GM19043 (cell line): ENCODE data around the gene TMTC2.

Experiments used
- ATAC-seq: cut with Tn5 transposase; IDR thresholded peaks from one replicate; pipeline ENCODE4 v1.9.1; 2021; ENCODE audit warnings: low read depth; ENCODE audit not compliant: unreplicated experiment

The TMTC2 gene

DNA sequence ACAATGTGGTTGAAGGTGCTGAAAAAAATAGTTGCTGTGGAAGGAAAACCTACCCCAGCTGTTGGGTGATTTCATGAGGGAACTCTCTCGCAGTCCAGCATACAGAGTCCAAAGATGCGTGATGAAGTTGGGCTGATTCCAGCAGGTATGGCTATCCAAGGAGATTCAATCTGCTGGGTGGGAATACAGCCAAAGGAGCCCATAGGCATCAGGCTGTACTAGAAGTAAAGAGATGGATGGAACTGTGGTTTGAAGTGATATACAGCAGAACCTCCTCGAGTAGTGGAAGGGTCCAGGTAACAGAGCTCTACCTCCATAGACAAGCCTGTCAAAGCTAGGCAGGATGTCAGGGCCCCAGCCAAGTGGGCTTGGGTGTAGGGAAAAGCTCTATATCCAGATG, 11.5 kb upstream of the TMTC2 start:
- ATAC-seq, result no peak

DNA sequence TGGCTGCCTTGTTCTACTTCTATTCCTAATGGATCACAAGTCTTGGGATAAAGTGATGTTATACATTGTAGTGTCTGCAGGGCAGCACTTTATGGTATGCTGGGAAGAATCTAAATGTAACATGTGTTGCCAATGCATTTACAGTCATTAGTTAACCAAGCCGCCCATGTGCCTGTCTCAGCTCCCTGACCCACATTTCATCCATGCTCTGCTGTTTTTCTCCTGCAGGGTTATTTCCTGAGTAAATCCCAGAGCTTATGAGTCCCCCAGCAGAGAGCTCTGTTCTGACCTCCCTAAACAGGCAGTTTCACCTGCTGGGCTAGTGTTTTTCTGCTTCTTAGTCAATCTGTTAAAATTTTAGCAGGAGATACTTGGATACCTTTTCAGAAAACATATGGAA, 4.4 kb upstream of the TMTC2 start:
- ATAC-seq, result no peak

DNA sequence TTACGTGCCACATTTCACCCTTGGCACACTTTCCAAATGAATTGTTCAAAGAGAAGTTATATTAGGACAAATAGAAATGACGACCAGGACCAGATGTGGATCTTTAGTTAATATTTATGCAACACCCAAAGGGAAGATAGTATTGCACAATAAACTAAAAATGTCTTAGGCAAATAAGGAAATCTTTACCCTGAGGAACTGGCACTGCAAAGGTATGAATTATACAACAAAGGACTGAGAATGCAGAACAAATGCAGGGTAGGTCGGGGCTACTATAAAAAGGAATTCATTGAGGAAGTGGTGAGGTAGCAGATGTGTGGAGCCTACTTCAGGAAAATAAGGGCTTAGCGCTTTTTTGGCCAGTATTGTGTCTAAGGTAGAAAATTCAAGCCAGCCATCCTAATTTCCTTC, 3.9 kb upstream of the TMTC2 start:
- no peak for ATAC-seq

DNA sequence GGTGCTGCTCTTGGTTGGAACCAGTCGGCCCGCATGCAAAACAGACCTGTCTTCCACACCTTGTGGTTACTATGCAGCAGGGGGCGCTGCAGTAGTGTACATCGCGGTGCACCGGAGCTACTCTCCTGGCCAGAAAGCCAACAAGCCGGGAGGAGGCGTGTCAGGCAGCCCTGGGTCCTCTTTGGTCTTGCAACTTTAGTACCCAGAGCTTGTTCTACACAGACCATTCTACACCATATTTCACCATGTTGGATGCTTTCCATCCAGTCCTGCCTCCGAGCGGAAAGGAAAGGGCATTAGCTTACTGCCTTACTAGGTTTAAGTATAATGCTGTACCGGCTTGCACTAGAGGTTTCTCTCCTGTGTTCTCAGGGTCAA, 927 bp upstream of the TMTC2 start:
- peak; percentile 54 for ATAC-seq

DNA sequence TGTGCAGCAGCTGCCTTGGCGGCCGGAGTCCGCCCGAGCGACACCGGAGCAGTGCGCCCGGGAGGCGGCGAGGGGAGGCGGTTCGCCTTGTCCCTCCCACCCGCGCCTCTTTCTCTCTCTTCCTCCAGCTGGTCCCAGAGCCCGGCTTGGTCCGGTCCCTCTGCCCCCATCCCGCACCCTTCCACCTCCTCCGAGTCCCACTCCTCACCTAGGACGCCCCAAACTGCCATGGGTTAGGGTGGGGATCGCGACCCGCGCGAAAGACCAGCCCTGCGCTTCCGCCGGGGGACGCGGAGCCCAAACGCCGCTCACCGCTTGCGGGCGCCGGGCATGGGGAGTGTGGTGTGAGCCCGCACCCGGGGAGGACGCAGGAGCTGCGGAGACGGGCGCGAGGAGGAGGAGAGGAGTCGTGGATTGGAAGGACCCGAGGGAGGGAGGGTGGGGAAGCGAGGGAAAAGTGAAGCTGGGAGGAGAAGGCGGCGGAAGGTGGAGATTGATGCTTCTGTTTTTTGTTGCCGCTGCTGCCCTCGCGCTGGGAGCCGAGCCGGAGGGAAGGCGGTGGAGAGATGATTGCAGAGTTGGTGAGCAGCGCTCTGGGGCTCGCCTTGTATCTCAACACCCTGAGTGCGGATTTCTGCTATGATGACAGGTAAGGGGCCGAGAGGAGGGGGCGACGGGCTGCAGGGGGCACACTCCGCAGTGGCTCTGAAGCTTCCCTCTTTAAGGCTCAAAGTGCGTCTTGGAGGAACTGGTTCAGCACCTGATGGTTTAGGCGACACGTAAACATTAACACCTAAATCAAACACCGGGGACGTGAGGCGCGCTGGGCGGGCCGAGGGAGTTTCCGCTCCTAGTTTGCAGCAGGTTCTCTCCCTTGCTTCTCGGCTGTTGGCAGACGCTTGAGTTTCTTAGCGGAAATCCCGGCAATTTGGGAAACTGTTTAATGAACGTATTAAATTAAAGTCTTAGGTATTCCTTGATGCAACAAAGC, 610 bp downstream of the TMTC2 start:
- ATAC-seq, result peak; percentile 30

DNA sequence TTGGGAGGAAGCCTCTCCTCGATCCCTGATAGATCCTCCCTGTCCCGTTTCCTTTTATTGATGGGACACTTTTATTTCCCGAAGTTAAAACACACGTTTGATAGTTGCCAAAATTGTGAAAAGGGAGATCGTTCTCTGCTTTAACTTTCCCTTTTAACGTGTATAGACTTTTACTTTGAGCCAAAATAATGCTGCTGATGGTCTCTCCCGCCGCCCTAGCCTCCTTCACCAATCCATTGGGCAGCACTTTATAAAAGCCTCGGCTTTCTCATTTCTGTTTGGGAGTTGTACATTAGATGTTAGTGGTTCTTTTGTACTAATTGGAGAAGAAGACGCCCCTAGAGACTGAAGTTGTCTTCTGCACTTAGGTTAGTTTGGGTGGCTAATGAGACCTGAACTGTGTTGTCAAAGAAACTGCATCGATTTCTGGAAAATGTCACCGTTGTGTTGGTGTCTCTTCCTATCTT, 1.4 kb downstream of the TMTC2 start:
- ATAC-seq, result no peak

DNA sequence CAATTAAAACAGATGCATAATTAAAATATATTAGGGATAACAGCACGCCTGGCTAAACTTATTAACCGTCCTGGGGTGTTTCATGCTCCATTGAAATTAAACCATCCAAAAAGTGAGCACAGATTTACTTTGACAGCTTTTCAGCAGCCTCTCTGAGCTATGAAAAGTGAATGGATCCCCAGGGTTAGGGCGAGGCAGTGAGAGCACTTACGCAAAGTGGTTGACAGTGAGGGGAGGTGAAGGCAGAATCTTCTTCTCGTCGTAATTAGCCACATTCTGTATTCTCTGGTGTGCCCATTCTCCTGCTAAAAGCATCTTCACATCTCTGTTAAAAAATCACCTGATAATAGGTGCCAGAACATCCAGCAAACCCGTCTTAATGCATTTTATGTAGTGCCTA, 1.9 kb downstream of the TMTC2 start:
- ATAC-seq, result no peak

DNA sequence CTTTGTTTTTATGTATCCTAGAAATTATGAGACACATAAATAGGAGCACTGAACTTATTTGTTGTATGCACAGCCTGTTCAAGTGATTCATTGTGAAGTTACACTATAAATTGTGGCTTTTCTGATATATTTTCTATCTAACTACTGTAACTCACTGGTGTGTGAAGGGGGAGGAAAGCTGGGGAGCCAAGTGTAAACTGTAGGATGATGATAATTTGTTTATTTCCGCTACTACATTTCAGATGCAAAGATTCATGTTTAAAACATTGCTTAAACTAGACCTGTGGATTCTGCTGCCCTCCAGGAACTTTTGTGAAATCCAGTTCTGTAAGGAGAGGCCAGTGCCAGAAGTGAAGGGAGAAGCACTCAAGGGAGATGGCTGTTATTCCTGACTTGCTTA, 3.3 kb downstream of the TMTC2 start:
- ATAC-seq, result no peak

DNA sequence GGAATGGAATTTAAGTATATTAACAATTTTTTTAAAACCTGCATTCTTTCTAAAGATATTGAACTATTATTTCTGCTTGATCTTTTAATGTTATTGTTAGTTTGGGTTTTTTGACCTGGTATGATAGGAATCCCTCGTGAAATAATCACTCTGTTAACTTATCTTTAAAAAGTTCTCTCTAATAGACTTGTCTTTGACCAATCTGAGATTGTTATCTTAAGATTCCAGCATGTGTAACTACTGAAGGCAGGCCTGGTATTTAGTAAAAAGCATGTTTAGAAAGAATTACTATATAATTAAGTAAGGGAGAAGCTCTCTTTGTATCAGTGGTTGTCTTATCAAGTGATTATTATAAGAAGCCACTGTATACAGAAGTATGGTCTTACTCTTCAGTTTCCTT, 4.8 kb downstream of the TMTC2 start:
- ATAC-seq, result no peak

DNA sequence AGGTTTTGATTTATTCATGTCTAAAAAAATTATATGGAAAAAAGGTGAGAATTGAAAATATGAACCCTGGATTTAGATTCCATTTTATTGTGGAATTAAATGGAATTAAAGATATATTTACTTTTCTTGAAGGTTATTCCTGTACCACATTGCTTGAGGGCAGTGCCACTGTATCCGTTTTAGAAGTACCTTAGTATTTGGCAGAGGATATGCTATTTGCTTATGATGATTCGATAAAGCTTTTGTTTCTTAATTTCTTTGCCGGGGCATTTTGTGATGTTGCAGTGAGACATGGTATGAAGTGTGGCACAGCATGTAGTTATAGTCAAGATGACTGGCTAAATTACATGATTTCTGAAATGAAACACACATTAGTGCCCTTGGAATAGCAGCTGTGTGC, 7.6 kb downstream of the TMTC2 start:
- ATAC-seq, result no peak

DNA sequence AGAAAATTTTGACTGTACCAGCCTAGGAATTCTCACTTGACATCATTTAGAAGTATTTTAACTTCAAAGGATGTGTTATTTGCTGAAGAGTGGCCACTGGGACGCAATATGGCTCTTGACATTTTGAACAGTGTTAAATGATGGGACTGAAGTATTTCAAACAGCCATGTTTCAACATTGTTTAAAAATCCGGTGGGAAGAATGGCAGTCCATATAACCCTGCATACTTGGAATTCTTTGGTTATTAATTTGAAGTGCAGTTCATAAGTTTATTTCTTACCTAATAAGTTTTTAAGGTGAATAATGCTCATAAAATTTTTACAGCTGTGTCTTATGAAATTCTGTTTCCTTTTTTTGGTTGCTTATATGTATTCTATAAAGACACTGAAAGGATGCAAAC, 8.3 kb downstream of the TMTC2 start:
- ATAC-seq, result no peak

DNA sequence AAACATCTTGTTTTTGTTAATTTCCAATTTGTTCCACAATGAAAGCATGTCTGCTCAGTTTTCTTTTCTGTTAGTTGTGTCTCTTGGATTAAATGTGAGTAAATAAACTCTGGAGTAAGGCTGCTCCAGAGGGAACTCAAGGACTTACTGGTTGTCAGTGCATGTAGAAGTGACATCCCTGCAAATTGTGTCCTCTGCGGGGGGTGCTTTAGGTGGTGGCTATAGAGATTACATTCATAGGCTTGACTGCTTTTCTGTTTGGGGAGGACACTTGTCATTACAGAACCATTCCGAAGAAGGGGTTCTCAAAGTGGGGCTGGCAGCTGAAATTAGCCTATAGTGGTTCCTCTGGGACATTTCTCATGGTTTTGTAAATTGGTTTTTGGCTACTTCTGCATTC, 8.8 kb downstream of the TMTC2 start:
- no peak for ATAC-seq

DNA sequence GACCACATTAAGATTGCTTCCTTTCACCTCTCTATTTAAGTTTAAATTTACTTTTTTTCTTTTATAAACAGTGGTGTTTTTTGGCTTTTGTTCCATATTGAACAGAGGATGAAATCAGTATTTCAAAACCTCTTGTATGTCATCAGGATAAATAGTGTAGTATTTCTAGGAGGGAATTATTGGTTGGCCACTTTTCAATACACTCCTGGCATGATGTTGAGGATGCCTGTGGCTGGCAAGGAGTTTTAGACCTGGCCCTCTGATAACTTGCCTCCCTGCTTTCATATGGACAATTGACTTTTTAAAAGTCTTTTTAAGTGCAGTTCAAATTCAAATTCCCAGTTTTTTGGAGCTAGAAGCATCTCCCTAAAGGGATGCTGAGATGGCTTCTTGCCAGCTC, 9.8 kb downstream of the TMTC2 start:
- ATAC-seq, result no peak

DNA sequence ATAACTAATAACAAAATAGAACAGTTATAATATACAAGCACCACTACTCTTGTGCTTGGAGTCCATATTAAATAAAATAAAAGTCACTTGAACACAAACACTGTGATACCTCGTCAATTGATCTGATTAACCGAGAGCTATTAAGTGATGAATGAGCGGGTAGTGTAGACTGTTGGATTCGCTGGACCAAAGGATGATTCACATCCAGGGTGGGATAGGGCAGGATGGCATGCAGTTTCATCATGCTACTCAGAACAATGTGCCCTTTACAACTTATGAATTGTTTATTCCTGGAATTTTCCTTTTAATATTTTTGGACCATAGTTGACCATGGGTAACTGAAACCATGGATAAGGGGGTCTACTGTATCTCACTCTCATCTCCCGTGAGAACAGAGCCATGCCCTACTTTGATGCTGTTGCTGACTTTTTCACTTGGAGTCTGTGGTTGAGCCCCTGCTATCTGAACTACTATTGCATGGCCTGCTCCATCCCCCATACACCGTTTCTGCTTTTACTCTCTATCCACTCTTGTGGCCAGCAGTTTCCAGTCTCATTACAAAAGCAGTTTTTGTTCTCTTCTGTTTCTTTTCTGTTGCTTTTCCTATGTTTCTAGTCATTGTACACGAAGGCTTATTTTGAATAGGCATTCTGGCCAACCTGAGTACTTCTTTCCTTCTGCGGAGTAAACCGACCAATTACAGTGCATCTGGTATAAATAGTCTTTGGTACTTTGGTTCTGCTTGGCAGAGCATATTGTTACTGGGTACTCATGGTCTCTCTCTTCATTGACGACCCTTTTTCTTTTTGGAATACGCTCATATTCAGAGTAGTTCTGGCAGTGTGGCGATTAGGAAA, 12.2 kb downstream of the TMTC2 start:
- ATAC-seq, result no peak

DNA sequence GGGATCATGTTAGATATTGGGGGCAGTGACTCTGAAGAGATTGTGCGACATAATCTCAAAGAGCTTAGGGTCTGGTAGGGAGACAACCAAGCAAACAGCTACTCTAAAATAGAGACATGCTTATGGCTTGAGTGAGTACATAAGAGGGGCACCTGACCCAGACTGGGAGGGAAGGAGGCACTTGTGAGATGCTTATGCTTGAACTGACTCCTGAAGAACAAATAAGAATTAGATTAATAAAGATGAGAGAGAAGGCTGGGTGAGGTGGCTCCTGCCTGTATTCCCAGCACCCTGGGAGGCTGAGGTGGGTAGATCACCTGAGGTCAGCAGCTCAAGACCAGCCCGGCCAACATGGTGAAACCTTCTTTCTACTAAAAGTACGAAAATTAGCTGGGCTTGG, 19.1 kb downstream of the TMTC2 start:
- ATAC-seq, result no peak

DNA sequence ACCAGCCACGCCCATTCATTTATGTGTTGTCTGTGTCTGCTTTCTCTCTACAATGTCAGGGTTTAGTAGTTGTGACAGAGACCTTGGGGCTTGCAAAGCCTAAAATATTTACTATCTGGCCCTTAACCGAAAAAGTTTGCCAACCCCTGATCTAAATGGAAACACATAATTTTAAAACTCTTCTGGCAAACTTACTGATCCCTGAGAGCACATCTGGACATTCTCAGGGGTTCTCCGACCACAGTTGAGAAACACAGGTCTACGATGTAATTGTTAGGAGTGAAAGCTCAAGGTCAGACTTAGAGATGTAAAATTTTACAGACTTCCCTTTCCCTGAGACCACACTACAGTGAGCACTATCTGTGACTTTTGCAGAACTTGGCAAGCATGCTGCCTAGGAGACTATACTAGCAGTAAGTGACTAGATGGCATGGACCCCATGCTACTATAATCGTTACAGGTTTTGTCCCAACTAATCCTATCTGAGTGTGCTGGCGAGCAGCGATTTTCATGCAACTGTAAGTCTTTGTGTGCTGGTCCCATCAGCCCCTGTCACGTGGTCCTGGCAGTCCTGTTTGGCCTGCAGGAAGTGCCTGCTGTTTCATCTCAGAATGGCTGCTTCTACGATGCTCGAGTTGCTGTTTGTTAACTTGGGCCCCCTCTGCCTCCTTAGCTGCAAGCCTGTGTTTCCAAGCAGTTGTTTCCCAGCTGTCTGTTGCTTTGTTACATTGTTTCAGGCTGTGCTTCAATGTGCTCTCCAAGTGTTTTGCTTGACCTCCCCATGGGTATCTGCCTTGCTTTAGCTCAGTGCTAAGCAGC, 21.6 kb downstream of the TMTC2 start:
- no peak for ATAC-seq

DNA sequence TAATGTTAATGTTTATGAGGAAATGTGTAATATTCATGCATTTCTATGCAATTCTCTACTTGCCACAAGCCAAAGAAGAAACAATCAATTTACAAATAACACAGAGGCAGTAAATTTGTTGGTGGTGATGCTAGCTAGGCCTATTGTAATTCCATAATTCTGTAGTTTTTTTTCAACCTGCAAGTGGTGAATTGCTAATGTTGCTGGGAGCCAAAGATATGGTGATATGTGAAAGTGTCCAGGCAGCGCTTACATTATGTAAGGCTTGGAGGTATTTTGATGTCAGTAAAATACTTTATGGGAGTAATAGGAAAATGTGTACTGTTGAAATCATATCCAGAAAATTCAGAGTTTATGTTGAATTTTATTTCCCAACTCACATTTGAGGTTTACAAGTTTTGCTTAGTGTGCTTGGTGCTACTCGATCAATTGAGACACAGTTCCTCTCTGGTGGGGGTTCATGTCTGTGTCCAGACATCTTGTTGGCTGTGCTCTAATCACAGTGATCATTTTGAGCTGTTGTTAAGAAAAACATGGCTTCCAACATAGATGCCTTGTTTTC, 23.2 kb downstream of the TMTC2 start:
- no peak for ATAC-seq

DNA sequence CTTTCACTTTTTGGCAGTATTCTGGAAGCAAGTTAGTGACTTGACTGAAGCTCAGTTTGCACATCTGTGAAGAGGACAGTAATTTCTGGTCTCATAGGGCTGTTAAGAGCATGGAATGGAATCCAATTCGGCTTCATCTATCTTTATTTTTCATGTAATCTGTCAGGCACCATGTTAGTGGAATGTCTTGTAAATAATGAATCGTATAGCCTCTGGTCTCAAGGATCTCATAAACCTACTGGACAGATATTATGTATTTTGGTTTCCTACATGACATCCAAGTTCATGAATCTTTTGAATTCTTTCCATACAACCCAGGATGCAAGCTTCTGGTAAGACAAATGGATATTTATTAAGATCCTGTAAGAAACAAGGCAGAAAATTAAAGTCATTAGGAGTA, 24.0 kb downstream of the TMTC2 start:
- no peak for ATAC-seq

DNA sequence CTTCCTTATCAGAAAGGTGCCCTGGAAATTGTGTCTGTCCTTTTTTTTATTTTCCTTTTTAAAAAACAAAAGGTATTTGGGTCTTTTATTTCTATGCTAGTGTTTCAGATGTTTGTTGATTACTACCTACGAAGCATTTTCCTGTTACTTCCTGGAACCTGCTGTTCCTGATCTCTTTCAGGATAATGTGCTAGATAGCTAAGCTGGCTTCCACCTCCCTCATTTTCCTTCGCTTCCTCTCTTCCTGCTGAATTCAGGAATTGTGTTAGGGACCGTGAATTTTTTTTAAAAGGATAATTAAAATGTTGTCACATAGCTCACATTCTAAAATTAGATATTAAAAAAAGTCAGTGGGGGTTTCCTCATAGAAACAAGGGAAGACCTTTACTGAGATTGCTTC, 27.7 kb downstream of the TMTC2 start:
- no peak for ATAC-seq

DNA sequence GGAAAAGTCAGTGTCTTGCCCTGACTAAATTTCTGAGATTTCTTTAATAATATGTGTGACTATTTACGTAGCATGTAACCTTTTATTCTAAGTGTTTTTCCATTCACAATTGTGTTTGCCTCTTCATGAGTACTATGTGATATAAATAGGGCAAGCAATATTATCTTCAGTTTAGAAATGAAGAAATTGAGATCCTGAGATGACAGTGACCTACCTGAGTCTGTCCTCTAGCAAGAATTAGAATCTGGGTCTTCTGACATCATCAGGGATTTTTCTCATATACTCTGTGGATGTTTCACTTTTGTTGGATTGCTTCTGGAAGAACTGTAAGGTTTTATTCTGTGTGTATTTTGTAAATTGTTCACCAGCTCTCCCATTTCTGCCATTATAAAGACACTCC, 35.0 kb downstream of the TMTC2 start:
- no peak for ATAC-seq
